Measurements from ENCODE around the gene SMYD3. TPM values are rescaled to one million over a fixed set of nuclear protein-coding genes. Genes with fewer than 3 reads are reported as not detected.

The SMYD3 gene
- total and polyA plus RNA-seq, 4 donors, result 10.5 to 40.1 (median 32.5) TPM

DNA sequence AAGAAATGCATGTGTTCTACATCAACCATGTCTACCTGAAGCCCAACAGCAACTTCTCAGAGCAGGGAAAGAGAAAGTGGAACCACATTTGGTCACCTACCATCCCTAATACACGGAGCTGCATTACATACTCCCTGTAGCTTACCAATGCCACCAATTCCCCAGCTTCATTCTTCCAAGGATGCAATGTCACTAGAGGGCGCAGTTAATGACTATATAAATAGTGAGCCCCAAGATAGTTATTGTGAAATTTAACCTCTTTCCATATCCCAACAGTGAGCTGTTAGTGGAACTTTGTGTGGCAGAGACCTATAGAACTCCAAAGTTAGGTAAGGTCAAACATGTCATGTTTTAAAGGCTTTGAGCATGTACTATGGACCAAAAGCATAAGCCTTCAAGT, 618.3 kb downstream of the SMYD3 start:
- peak; percentile 10 for TF ChIP-seq CTCF (IDR thresholded peaks at IDR 0.05; ENCODE audit: control extremely low read depth, extremely low read depth)
- H3K36me3 ChIP-seq (ENCODE audit: control insufficient read depth in 4 of 4, insufficient read depth in 4 of 4, low read length in 4 of 4), result no peaks in the 10 kb centered on the region
- ATAC-seq (ENCODE audit: insufficient read depth, low FRiP score), result no peak
- no peak overlapping the region for H3K27ac ChIP-seq (ENCODE audit: low read depth in 1 of 2, low read length in 1 of 2)
- H3K9ac ChIP-seq (ENCODE audit: insufficient read depth in 1 of 2, low read length in 2 of 2), result no peak overlapping the region
- DNase-seq, result peak in 2 of 3 donors; percentile 58 to 64
- no peaks in the 10 kb centered on the region for H3K4me1 ChIP-seq (ENCODE audit: control insufficient read depth in 5 of 5, insufficient read depth in 5 of 5, low read length in 5 of 5)
- H3K9me3 ChIP-seq (ENCODE audit: control insufficient read depth in 4 of 4, insufficient read depth in 3 of 4, low read length in 3 of 4), result peaks cover 0 to 2% (median 0%) of the 10 kb centered on the region in 4 donors
- no peaks in the 10 kb centered on the region for H3K27me3 ChIP-seq (ENCODE audit: control insufficient read depth in 3 of 3, insufficient read depth in 3 of 3, low read length in 2 of 3)
- H3K4me3 ChIP-seq, result no peak overlapping the region
- whole genome bisulfite sequencing, 2 donors, result 59 to 63% methylated on average over 2 of the region's 2 CpGs

DNA sequence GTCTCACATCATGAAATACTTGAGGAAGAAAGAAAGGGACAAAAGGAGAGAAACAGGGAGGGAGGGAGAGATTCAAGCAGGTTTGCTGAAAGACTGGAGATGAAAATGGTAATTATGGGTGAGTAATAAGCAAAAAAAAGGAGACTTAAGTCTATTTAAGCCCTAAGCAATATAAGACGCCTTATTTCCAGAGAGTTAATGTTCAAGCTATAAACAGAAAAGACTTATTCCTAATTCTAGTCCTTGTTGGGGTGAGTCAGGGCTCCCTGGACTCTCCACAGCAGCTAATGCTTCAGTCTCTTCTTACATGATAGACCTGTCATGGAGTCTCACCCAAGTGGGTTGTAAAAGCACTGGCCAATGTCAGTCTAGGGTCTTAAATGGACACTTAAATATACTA, 619.2 kb downstream of the SMYD3 start:
- no peak overlapping the region for H3K9ac ChIP-seq (ENCODE audit: insufficient read depth in 1 of 2, low read length in 2 of 2)
- 98 to 100% methylated on average over 1 of the region's 1 CpG for WGBS, 2 donors
- H3K9me3 ChIP-seq (ENCODE audit: control insufficient read depth in 4 of 4, insufficient read depth in 3 of 4, low read length in 3 of 4), result peaks cover 0 to 2% (median 0%) of the 10 kb centered on the region in 4 donors
- no peak for ATAC-seq (ENCODE audit: insufficient read depth, low FRiP score)
- no peaks in the 10 kb centered on the region for H3K27me3 ChIP-seq (ENCODE audit: control insufficient read depth in 3 of 3, insufficient read depth in 3 of 3, low read length in 2 of 3)
- no peak for DNase-seq
- no peak overlapping the region for H3K4me3 ChIP-seq
- H3K4me1 ChIP-seq (ENCODE audit: control insufficient read depth in 5 of 5, insufficient read depth in 5 of 5, low read length in 5 of 5), result no peaks in the 10 kb centered on the region
- H3K36me3 ChIP-seq (ENCODE audit: control insufficient read depth in 4 of 4, insufficient read depth in 4 of 4, low read length in 4 of 4), result no peaks in the 10 kb centered on the region
- H3K27ac ChIP-seq (ENCODE audit: low read depth in 1 of 2, low read length in 1 of 2), result no peak overlapping the region
- no peak for TF ChIP-seq CTCF (IDR thresholded peaks at IDR 0.05; ENCODE audit: control extremely low read depth, extremely low read depth)

GRCh38 chr1:245881767-245882391, 625.2 kb downstream of the SMYD3 start:
- no peak for ATAC-seq (ENCODE audit: insufficient read depth, low FRiP score)
- no peak overlapping the region for H3K27ac ChIP-seq (ENCODE audit: low read depth in 1 of 2, low read length in 1 of 2)
- WGBS, 2 donors, result 46 to 55% methylated on average over 10 of the region's 10 CpGs

More at GRCh38 chr1:245881767-245882391, 625.2 kb downstream of the SMYD3 start:
- H3K36me3 ChIP-seq (ENCODE audit: control insufficient read depth in 4 of 4, insufficient read depth in 4 of 4, low read length in 4 of 4), result no peaks in the 10 kb centered on the region
- peaks cover 0 to 12% (median 4%) of the 10 kb centered on the region in 5 donors for H3K4me1 ChIP-seq (ENCODE audit: control insufficient read depth in 5 of 5, insufficient read depth in 5 of 5, low read length in 5 of 5)
- H3K4me3 ChIP-seq, result no peak overlapping the region
- no peak for DNase-seq
- H3K9me3 ChIP-seq (ENCODE audit: control insufficient read depth in 4 of 4, insufficient read depth in 3 of 4, low read length in 3 of 4), result no peaks in the 10 kb centered on the region
- H3K27me3 ChIP-seq (ENCODE audit: control insufficient read depth in 3 of 3, insufficient read depth in 3 of 3, low read length in 2 of 3), result no peaks in the 10 kb centered on the region
- H3K9ac ChIP-seq (ENCODE audit: insufficient read depth in 1 of 2, low read length in 2 of 2), result no peak overlapping the region
- no peak for TF ChIP-seq CTCF (IDR thresholded peaks at IDR 0.05; ENCODE audit: control extremely low read depth, extremely low read depth)
